ENCODE measurements around the gene BCAS3.

BCAS3 gene

DNA sequence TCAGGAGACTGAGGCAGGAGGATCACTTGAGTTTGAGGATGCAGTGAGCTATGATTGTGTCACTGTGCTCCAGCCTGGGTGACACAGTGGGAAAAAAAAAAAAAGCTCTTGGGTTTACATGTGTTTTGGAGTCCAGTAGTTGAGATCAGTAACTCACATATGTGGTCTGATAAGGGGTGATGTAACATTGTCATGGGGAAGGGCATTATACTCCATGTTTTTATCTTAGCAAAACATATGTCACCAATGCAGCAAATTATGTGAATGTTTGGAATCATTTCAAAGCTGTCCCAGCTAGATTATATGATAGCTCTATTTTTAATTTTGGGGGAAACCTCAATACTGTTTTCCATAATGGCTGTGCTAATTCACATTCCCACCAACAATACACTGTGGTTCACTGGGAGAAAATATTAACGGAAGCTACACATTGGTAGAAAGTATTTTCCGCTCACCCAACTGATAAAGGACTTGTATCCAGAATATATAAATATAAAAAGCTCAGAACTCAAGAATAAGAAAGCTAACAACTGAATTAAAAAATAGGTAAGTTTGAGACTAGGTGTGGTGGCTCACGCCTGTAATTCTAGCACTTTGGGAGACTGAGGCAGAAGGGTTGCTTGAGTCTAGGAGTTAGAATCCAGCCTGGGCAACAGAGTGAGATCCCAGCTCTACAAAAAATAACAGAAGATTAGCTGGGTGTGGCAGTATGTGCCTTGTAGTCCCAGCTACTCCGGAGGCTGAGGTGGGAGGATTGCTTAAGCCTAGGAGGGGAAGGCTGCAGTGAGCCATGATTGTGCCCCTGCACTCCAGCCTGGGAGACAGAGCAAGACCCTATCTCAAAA lies 497.9 kb downstream of the BCAS3 start:
- no peak for DNase-seq

DNA sequence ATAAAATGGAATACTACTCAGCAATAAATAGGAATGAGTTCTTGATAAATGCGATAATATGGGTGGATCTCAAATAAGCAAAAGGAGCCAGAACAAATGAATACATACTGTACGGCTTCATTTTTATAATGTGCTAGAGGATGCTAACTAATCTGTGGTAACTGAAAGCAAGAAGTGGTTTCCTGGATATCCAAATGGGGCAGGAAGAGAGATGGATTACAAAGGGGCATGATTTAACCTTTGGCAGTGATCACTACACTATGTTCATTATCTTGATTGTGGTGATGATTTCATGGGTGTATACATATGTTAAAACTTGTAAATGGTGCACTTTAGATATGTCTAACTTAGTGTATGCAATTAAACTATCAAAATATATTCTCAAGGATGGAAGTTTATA lies 499.7 kb downstream of the BCAS3 start:
- no peak for DNase-seq

DNA sequence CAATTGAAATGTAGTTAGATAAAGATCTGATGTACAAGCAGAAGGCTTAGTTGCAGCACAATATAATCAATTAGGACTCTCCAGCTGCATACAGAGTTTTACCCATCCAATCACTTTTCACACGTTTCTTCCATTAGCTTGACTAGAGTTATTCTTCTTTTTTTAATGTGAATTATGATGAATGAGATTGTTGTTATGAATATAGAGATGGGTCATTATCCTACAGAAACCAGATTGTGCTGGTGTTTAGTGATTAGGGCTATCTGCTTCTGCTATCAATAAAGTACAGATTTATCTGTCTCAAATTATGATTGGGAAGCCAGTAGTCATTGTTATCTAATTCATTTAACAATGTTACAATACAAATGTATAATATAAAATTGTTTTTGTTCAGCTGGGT lies 500.6 kb downstream of the BCAS3 start:
- DNase-seq = no peak

DNA sequence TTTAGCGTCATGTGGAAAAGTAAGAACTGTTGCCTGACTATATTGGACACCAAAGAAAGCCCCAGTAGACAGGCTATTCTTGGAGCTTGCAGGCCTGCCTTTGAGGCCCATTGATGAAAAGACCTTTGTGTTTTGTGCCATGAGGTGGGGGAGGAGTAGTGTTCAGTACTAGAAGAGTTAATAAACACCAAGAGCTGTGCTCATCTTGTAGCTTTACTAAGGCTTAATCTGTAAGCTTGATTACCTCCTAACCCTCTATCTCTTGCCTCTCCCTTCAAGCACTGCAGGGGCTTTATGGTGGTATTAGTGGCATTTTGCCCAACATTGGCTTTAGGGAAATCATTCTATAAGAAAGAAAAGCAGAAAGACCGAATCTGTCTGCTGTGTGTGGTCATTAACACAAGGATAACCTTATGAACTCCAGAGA lies 501.7 kb downstream of the BCAS3 start:
- DNase-seq = no peak

DNA sequence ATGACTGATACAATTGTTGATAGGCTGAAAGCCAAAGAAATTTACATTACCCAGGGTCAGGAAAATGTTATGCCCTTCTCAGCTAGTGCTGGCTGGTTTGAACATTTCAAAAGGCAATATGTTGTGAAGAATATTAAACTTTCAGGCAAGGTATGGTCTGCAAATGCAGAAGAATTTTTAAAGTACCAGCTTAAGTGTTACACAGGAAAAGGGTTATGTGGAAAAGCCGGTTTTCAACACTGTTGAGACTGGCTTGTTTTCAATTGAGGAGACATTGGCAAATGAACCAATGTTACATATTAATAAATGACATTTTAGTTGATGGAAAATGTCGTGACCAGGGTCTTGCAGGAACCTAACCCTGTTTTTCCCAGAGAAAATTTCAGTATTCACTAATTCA lies 506.1 kb downstream of the BCAS3 start:
- no peak for DNase-seq

DNA sequence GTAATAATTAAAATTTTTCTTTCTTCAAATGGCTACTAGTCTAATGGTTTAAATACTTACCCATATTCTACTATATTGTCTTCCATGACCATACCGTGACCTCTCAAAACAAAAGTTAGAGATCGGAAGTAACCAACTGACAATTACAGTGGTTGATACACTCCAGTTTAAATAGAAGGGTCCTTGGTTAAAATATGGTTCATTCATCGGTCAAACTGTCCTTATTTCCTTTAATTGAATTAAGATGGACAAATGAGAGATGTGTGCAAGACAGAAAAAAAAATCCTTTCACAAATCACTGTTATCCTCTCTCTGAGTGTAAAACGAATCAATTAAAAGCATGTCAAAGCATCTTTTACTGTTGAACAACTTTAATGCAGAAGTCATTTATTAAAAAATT lies 507.7 kb downstream of the BCAS3 start:
- DNase-seq = no peak

DNA sequence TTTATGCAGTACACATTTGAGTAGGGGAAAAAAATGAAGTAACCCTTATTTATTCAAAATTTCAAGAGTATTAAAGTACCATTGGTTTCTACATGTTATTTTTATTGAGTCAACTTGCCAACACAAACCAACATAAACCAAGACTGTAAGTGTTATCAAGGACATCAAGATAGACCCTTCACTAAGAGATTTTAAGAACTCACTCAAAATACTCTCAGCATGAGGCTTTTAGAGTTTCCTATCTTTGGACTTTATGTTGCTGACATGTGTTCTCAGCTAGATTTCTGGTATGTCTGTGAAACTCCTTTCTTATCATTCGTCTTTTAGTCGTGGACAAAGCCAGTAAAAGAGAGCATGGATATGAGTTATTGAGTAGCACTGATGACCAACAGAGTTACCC lies 509.4 kb downstream of the BCAS3 start:
- DNase-seq = no peak

DNA sequence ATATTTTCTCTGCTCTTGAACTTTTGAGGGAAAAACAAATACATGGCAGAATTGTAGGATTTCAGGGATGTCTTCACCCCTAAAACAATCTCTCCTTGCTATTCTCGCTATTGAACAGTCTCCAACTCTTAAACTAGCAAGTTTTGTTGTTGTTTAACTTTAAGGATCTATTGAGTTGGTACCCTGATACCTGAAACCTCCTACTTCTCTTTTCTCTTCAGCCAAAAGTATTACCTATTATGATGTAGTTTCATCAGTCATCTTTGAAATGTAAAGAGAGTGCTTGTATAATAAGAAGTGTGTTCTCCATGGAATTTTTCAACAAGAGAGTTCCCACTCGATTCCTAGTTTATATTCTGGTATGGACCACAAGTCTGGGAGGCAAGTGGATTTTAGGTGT lies 510.4 kb downstream of the BCAS3 start:
- no peak for DNase-seq

DNA sequence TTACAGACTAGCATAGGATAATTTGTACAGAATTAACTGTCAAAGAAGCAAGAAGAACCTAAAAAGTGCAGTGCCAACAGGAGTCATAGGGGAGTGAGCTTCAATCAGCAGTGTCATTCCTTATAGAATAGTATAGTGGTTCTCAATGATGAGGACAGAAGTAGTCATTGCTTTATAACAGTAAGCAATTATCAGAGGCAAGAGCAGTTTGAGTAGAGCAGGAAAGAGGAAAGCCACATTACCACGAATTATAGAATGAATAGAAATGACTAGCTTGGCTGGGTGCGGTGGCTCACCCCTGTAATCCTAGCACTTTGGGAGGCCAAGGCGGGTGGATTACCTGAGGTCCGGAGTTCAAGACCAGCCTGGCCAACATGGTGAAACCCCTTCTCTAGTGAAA lies 512.3 kb downstream of the BCAS3 start:
- DNase-seq = no peak

DNA sequence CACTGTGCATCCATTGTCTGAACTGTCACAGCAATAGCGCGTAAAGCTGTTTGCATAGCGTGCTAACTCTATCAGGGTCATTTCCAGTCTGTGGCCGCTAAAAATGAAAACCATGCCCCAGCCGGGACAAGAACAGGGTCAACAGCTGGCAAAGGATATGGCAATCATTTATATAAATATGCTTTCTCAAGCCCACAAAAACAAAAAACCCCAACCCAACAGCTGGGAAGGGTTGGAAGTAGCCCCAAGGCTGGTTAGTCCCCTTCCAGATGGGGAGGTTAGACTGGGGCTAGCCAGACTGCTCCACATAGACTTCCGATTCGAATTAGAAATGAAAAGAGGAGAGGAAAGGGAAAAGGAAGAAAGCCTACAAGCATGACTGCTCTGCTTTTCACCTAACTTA lies 518.7 kb downstream of the BCAS3 start:
- DNase-seq = no peak

DNA sequence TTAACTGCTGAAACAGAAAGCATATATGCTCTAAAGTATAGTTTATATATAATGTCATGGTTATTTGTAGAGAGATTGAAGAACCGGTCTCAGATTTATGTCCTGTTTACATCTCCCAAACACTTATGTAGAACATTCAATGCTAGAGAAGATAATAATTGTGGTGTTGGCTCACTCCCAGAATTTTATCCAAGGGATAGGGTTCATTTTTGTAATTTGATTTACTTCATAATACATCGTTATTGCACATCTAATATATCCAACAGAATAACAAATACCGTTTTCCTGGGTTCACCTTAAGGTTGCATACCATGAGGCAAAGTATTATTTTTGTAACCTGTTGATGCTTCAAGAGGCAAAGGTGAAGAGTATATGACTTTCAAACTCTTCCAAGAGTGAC lies 519.1 kb downstream of the BCAS3 start:
- no peak for DNase-seq

DNA sequence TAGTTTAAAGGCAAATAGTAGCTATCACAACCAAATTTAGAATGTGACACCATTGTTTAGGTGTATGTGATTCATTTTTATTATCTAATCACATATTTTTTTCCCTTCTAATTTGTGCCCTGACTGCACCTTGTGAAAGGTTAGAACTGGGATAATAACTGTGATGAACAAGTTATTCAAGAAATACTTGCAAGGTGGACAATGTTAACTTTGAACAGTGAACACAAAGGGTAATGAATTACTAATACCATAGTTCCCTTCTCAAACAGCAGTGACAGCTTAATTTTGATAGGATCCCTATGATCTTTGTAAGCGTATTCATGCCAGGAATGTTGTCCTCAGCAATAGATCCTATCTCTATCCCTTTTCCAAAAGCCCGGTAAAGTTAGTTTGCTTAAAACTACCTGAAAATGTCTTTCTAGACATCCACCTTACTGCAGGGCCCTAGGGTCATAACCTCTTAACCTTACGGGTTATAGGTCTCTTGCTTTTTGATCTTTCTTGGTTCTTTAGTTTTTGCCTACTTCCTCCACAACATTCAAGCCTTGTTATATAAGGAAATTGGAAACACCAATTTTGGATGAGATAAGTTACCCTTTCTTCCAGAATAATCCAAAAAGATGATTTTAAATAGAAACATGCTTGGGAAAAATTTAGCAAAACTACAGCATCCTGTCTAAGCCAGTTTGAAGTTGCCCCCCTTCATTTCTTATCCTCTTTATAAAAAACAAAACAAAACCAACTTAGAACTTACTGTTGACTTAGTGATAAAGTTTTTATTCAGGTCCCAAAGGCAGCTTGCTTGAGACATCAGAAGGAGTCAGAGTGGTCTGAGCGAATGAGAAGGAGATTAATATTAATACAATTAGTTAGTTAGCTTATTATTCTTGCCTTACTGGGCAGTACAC lies 522.0 kb downstream of the BCAS3 start:
- DNase-seq = no peak

DNA sequence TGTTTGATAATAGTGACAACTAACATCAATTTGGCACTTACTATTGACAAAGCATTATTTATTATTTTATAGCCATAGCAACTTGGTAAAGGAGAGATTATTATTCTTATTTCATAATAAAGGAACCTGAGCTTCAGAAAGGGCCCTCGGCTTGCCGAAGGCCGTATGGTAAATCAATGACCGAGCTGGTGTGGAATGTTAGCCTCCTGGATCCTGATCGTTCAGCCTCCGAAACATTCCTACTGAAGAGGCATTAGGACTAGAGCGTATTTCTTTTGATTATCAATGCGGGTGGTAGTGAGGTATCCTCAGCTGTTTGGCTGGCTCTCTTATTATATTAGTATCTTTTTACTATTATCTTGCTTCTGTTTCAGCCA lies 522.7 kb downstream of the BCAS3 start:
- DNase-seq = no peak

DNA sequence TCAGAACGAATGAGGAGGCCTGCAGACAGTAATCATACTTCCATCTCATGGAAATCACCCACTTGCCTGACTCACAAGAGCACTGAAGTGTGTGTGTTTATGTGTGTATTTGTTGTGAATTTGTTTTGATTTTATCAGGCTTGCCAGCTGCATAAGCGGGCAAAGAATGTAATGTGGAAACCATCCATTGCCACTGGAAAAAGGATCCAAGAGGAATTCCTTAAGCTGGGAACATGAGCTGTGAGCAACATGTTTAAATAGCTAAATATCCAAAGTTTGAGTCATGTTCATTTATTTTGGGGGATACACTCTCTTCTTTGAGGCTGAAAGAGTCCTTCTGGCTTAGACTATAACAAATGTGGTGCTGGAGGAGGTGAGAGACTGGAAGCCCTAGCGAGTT lies 523.6 kb downstream of the BCAS3 start:
- no peak for DNase-seq

DNA sequence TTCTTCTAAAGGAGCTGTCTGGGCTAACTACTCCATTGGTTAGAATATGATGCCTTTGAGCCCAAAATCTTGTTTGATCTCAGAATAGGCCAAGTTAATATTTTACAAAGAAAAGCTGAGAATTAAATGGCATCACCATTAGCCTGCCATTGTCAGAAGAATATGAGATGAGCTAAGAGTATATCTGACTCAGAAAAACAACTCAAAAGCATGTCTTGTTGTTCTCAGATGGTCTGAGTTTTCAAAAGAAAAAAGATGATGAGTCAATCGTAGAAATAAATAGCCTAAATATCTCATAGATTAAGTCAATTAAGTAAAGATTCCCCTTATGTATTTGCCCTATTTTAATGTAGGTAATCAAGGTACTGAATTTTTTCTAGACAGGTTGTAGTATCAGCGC lies 524.9 kb downstream of the BCAS3 start:
- no peak for DNase-seq

DNA sequence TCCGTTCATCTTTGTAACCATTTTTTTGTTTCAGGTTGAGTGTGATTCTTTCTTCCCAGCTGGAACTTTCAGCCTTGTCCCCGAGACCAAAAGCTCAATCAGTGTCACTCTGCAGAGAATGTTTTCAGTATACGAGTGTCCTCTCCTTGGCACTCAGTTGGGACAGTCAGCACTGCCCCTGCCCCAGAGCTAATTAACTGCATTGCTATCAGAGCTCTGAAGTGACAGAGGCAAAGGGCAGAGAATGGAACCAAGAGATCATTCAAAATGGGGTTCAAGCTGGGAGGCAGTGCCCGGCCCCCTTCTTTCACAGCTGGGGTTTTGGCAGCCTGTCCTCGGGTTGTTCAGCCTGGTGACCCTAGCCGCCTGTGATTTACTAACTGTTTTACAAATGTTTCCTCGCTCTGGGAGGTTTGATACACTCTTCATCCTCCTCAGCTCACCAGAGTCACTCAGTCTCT lies 526.0 kb downstream of the BCAS3 start:
- DNase-seq = no peak

DNA sequence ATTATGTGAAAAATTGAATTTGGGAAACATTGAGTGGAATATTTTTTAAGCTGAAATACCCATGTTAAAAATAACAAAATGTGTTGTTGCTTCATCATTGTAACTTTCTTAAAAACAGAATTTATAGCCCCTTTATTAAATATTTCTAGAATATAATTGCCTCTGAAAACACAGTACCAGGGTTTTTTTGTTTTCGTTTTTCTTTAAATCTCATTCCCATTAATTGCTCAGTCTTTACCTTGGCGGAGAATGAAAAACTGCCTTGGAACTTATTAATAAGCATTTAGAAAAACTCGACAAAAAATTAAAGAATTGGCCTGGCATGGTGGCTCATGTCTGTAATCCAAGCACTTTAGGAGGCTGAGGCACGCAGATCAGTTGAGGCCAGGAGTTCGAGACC lies 526.8 kb downstream of the BCAS3 start:
- no peak for DNase-seq

DNA sequence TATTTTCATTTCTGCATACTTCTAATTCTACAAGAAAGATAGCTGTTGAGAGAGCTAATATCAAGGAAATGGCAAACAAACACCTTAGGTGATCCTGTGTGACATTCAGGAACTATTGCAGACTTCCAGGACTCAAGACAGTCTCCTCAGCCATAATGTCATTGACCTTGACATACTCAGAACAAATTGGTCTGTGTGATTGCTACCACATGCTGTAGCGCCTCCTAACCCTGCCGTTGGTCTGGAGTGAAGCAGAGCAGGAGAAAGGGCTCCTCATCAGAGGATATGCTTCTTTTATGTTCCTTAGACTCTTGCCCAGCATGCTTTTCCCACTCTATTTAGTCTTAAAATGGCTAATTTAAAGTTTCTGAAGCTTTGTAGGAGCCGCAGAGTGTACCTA lies 527.8 kb downstream of the BCAS3 start:
- DNase-seq = no peak

DNA sequence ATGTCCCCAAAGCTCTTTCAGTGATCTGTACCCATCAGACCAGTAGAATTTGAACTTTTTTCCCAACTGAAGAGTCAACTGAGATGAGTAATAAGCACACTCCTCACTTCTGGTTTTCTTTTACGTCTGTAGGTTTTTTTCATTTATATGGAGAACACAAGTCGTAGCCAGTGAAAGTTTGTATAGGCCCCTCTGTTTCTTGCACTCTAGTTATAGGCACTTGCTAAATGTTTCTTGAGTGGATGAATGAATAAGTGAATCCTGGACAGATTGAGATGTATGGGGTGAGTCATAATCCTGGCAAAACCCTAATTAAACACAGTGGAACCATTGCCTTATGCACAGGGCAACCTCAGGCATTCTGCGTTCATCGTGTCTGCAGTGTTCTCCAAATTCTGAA lies 528.3 kb downstream of the BCAS3 start:
- DNase-seq = no peak

DNA sequence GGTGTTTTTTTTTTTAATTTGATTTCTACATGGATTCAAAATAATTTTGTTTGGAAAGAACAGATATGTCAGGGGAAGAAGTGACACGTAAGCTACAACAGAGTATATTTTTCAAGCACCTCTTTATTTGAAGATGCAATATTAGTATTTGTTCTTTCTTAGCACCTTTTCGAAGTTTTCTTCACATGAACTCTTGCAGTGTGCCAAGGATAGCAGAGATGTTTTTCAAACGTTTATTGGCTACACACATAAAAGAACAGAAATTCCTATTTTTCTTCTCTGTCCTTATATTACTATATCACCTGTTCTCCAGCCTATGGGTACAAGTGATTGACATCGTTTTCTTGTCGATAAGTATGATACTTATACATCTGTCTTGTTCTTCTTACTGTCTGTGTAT lies 529.3 kb downstream of the BCAS3 start:
- no peak for DNase-seq

DNA sequence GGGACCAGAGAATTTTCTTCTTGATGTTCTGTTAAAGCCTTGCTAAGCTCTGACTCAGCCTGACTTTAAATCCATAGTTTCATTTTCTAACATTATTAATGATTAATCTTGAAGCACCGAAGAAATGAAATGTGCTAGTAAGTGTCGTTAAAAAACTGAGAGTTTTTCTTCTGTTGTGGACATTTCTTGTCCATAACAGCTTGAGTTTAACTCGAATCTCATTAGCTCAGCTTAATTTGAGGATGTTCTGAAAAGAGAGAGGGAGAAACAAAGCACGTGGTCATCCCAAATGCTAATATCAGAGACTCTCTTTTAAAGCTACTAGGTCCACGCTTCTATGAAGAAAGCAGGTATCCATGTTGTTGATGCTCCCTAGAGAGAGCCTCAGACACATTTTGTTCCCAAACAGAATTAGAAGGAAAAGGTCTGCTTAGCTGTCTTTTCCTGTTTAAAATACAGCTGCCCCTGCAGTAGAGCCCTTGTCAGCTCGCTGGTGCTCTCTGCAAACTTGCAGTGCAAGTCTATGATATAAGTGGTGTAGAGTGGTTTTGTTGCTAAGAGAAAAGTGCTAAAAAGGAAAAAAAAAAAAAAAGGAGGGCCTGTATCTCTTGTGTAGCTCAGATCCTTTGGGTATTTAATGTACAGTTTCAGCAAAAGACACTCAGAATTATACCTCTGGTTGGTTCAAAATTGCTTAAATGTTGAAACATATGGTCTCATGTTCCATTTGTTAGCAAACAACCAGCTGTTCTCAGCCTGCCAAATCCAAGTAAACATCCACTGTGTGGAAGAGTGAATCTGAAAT lies 530.9 kb downstream of the BCAS3 start:
- no peak for DNase-seq

DNA sequence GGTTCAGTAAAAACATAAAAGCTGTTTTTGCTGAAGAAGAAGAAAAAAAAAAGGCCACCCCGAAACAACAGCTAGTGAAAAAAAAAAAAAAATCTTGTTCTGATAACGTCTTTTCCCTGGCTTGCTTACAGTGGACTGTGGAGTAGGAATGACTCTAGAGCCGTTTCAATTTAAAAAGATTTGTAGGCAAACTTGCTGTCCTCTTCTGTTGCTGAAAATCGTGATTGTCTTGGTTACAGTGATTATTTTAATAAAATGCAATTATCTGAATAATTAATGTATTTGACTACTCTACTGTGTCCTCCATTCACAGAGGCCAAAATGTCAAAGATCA lies 531.4 kb downstream of the BCAS3 start:
- DNase-seq = no peak

DNA sequence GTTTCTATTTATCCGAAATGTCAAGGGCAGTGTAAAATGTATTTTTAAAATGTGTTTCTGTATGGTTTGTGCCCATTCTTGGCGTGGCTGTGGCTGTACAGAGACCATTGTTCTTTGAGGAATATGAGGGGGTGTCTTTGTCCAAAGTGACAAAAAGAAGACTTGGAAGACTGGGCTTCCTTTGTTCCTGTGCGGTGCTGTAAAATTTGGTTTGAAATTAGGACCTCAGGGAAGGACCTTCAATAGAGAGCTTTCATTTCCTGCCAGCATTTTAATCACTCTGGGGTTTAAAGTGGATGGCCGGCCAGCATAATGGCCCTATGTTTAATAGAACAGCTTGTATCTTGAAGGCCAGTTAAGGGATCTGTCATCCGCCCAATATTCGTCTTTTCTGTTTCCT lies 531.9 kb downstream of the BCAS3 start:
- no peak for DNase-seq
